Measurements from ENCODE around the gene STARD13. TPM values are rescaled to one million over a fixed set of nuclear protein-coding genes. Genes with fewer than 3 reads are reported as not detected.

Gene STARD13
- total RNA-seq, 4 donors from 2014 or later: 52.0 to 114 (median 89.2) TPM

- no peaks in the 10 kb centered on the region for H3K36me3 ChIP-seq
- H3K27ac ChIP-seq: peak overlapping the region; percentile 21 to 48 (median 40)
- no peak overlapping the region for H3K4me3 ChIP-seq (replicated peaks in 1 of 3)
- no peak for TF ChIP-seq CTCF (IDR thresholded peaks at IDR 0.05)
- TF ChIP-seq POLR2A (IDR thresholded peaks at IDR 0.05): no peak
- intact Hi-C loops (cut with DNase I): loop anchor here (10.0 kb wide), 1 partner anchor 45 kb away; no protein-coding TSS in a partner anchor
- H3K27me3 ChIP-seq: no peaks in the 10 kb centered on the region
- H3K9me3 ChIP-seq: no peaks in the 10 kb centered on the region
- DNase-seq: no peak
- WGBS, 2 donors: 33 to 40% methylated on average over 2 of the region's 2 CpGs
- peaks cover 25 to 66% of the 10 kb centered on the region in 2 donors for H3K4me1 ChIP-seq
Measured at GRCh38 chr13:33279414-33280278, 5.9 kb downstream of the STARD13 start.

GRCh38 chr13:33278913-33279312, 6.6 kb downstream of the STARD13 start:
- intact Hi-C loops (cut with DNase I): no loop called here
- DNase-seq: no peak
- Histone ChIP-seq H3K4me3 (replicated peaks in 1 of 3) (no peak overlapping the region), H3K9me3 (no peaks in the 10 kb centered on the region), H3K4me1 (peaks cover 25 to 66% of the 10 kb centered on the region in 2 donors), H3K27ac (peak overlapping the region in 2 of 3 donors; percentile 40 to 48), H3K36me3 (no peaks in the 10 kb centered on the region), H3K27me3 (no peaks in the 10 kb centered on the region)
- 0% methylated on average over 1 of the region's 1 CpG for WGBS, 2 donors
- TF ChIP-seq POLR2A (IDR thresholded peaks at IDR 0.05): no peak
- no peak for TF ChIP-seq CTCF (IDR thresholded peaks at IDR 0.05)

GRCh38 chr13:33277946-33278345, 7.6 kb downstream of the STARD13 start:
- Histone ChIP-seq H3K9me3 (no peaks in the 10 kb centered on the region), H3K27me3 (no peaks in the 10 kb centered on the region), H3K36me3 (no peaks in the 10 kb centered on the region), H3K4me3 (replicated peaks in 1 of 3) (no peak overlapping the region), H3K27ac (peak overlapping the region in 2 of 3 donors; percentile 1 to 48), H3K4me1 (peaks cover 24 to 56% of the 10 kb centered on the region in 2 donors)
- no peak for TF ChIP-seq POLR2A (IDR thresholded peaks at IDR 0.05)
- no peak for TF ChIP-seq CTCF (IDR thresholded peaks at IDR 0.05)
- intact Hi-C loops (cut with DNase I): no loop called here
- WGBS, 2 donors: 78 to 93% methylated on average over 1 of the region's 1 CpG
- no peak for DNase-seq

- H3K4me1 ChIP-seq: peaks cover 20 to 54% of the 10 kb centered on the region in 2 donors
- DNase-seq: no peak
- intact Hi-C loops (cut with DNase I): no loop called here
- 77 to 88% methylated on average over 4 of the region's 4 CpGs for WGBS, 2 donors
- H3K36me3 ChIP-seq: no peaks in the 10 kb centered on the region
- H3K4me3 ChIP-seq (replicated peaks in 1 of 3): no peak overlapping the region
- H3K9me3 ChIP-seq: no peaks in the 10 kb centered on the region
- H3K27me3 ChIP-seq: no peaks in the 10 kb centered on the region
- H3K27ac ChIP-seq: peak overlapping the region in 1 of 3 donors; percentile 48
- TF ChIP-seq POLR2A (IDR thresholded peaks at IDR 0.05) (no peak), CTCF (IDR thresholded peaks at IDR 0.05) (no peak)
Measured at GRCh38 chr13:33277037-33277740, 8.4 kb downstream of the STARD13 start.
